ENCODE data around the gene UTP25.
"Not testable (repeated sequence)": the region's sequence is repeated elsewhere in the genome, so short reads cannot be mapped to it uniquely, and the experiment has no call there.

GRCh38 chr1:209793711-209794110, 34.1 kb upstream of the UTP25 start:
- not testable (repeated sequence) for TF ChIP-seq CTCF, EZH2, EZH2phosphoT487 (IDR thresholded peaks at IDR 0.05)

Data from neural progenitor cell (in vitro differentiated cells).